H1 (cell line): ENCODE measurements around the gene ZIM2.

Experiments
- CEBPB ChIP-seq: IDR thresholded peaks from 2 replicates; pipeline ENCODE4 v1.6.1; 2012; ENCODE audit warnings: low read depth, low read length
- POLR2AphosphoS5 ChIP-seq: IDR thresholded peaks from 2 replicates; pipeline ENCODE4 v1.6.1; 2011; ENCODE audit warnings: low read depth, low read length
- SP1 ChIP-seq: IDR thresholded peaks from 2 replicates; pipeline ENCODE4 v1.6.1; 2011; ENCODE audit warnings: low read depth, low read length
- TCF12 ChIP-seq: IDR thresholded peaks from 2 replicates; pipeline ENCODE4 v1.6.1; 2011; ENCODE audit warnings: low read depth, mild to moderate bottlenecking, low read length
- TF ChIP-seq, protein P1 (sequence below), 3 experiments: IDR thresholded peaks; 1 replicate in 2 of 3; 2 replicates in 1 of 3; pipeline versions ENCODE4 v1.5.1 to v1.6.1; 2011; ENCODE audit warnings: low read length in 3 of 3, mild to moderate bottlenecking in 3 of 3, inconsistent platforms in 2 of 3, low read depth in 1 of 3, moderate library complexity in 1 of 3; ENCODE audit not compliant: insufficient read depth in 1 of 3; ENCODE audit errors: control extremely low read depth in 1 of 3
- TF ChIP-seq, protein P2 (sequence below): IDR thresholded peaks from 2 replicates; pipeline ENCODE4 v1.6.1; 2012; ENCODE audit warnings: inconsistent platforms
- TF ChIP-seq, protein P3 (sequence below): fragments of 300-600 bp; sonication (generic); IDR thresholded peaks from 2 replicates; pipeline ENCODE4 v1.7.1; 2012; ENCODE audit warnings: low read length, moderate library complexity, mild to moderate bottlenecking, inconsistent platforms; ENCODE audit not compliant: insufficient replicate concordance

DNA sequence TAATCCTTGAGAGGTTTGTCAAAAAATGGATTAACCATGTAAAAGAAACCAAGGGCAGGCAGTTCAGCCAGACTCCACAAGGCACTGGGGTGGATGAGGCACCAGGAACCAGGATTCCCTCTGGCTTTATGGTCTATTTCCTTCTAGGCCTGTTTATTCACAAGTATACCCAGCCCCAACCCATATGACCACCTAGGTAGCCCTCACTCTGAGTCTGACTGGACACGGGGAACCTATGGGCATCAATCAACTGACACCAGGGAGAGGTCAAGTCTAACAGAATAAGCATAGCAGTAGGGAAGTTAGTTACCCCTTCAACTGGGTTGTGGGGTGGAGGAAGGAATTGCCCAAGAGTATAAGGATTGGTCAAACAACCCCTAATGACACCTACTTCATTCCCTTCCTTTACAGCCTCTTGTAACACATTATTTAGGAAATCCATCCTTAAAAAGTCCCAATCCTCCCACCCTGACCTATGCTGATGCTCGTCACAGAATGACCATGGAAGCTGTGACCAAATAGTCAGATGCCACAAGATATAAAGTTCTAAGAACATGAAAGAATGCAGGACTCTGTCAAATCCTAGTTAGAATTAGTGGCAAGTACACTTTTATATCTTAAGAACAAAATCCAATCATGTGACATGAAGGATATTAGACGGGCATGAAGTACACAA lies 31.7 kb downstream of the ZIM2 start:
- TF ChIP-seq POLR2AphosphoS5 (no peak), TCF12 (no peak), SP1 (no peak), CEBPB (no peak)
- TF ChIP-seq, protein P1, sequence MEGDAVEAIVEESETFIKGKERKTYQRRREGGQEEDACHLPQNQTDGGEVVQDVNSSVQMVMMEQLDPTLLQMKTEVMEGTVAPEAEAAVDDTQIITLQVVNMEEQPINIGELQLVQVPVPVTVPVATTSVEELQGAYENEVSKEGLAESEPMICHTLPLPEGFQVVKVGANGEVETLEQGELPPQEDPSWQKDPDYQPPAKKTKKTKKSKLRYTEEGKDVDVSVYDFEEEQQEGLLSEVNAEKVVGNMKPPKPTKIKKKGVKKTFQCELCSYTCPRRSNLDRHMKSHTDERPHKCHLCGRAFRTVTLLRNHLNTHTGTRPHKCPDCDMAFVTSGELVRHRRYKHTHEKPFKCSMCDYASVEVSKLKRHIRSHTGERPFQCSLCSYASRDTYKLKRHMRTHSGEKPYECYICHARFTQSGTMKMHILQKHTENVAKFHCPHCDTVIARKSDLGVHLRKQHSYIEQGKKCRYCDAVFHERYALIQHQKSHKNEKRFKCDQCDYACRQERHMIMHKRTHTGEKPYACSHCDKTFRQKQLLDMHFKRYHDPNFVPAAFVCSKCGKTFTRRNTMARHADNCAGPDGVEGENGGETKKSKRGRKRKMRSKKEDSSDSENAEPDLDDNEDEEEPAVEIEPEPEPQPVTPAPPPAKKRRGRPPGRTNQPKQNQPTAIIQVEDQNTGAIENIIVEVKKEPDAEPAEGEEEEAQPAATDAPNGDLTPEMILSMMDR (IDR thresholded peaks at IDR 0.05; ENCODE audit: control extremely low read depth in 1 of 3, insufficient read depth in 1 of 3, low read depth in 1 of 3, low read length in 3 of 3): no peak
- TF ChIP-seq, protein P2, sequence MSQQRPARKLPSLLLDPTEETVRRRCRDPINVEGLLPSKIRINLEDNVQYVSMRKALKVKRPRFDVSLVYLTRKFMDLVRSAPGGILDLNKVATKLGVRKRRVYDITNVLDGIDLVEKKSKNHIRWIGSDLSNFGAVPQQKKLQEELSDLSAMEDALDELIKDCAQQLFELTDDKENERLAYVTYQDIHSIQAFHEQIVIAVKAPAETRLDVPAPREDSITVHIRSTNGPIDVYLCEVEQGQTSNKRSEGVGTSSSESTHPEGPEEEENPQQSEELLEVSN: no peak
- TF ChIP-seq, protein P3, sequence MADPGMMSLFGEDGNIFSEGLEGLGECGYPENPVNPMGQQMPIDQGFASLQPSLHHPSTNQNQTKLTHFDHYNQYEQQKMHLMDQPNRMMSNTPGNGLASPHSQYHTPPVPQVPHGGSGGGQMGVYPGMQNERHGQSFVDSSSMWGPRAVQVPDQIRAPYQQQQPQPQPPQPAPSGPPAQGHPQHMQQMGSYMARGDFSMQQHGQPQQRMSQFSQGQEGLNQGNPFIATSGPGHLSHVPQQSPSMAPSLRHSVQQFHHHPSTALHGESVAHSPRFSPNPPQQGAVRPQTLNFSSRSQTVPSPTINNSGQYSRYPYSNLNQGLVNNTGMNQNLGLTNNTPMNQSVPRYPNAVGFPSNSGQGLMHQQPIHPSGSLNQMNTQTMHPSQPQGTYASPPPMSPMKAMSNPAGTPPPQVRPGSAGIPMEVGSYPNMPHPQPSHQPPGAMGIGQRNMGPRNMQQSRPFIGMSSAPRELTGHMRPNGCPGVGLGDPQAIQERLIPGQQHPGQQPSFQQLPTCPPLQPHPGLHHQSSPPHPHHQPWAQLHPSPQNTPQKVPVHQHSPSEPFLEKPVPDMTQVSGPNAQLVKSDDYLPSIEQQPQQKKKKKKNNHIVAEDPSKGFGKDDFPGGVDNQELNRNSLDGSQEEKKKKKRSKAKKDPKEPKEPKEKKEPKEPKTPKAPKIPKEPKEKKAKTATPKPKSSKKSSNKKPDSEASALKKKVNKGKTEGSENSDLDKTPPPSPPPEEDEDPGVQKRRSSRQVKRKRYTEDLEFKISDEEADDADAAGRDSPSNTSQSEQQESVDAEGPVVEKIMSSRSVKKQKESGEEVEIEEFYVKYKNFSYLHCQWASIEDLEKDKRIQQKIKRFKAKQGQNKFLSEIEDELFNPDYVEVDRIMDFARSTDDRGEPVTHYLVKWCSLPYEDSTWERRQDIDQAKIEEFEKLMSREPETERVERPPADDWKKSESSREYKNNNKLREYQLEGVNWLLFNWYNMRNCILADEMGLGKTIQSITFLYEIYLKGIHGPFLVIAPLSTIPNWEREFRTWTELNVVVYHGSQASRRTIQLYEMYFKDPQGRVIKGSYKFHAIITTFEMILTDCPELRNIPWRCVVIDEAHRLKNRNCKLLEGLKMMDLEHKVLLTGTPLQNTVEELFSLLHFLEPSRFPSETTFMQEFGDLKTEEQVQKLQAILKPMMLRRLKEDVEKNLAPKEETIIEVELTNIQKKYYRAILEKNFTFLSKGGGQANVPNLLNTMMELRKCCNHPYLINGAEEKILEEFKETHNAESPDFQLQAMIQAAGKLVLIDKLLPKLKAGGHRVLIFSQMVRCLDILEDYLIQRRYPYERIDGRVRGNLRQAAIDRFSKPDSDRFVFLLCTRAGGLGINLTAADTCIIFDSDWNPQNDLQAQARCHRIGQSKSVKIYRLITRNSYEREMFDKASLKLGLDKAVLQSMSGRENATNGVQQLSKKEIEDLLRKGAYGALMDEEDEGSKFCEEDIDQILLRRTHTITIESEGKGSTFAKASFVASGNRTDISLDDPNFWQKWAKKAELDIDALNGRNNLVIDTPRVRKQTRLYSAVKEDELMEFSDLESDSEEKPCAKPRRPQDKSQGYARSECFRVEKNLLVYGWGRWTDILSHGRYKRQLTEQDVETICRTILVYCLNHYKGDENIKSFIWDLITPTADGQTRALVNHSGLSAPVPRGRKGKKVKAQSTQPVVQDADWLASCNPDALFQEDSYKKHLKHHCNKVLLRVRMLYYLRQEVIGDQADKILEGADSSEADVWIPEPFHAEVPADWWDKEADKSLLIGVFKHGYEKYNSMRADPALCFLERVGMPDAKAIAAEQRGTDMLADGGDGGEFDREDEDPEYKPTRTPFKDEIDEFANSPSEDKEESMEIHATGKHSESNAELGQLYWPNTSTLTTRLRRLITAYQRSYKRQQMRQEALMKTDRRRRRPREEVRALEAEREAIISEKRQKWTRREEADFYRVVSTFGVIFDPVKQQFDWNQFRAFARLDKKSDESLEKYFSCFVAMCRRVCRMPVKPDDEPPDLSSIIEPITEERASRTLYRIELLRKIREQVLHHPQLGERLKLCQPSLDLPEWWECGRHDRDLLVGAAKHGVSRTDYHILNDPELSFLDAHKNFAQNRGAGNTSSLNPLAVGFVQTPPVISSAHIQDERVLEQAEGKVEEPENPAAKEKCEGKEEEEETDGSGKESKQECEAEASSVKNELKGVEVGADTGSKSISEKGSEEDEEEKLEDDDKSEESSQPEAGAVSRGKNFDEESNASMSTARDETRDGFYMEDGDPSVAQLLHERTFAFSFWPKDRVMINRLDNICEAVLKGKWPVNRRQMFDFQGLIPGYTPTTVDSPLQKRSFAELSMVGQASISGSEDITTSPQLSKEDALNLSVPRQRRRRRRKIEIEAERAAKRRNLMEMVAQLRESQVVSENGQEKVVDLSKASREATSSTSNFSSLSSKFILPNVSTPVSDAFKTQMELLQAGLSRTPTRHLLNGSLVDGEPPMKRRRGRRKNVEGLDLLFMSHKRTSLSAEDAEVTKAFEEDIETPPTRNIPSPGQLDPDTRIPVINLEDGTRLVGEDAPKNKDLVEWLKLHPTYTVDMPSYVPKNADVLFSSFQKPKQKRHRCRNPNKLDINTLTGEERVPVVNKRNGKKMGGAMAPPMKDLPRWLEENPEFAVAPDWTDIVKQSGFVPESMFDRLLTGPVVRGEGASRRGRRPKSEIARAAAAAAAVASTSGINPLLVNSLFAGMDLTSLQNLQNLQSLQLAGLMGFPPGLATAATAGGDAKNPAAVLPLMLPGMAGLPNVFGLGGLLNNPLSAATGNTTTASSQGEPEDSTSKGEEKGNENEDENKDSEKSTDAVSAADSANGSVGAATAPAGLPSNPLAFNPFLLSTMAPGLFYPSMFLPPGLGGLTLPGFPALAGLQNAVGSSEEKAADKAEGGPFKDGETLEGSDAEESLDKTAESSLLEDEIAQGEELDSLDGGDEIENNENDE: no peak
